ENCODE data around the gene APOBEC3H. TPM values are rescaled to one million over a fixed set of nuclear protein-coding genes. Genes with fewer than 3 reads are reported as not detected.

Gene APOBEC3H
- total RNA-seq, 2 experiments from 2014 or later: 0.67 to 0.85 TPM

DNA sequence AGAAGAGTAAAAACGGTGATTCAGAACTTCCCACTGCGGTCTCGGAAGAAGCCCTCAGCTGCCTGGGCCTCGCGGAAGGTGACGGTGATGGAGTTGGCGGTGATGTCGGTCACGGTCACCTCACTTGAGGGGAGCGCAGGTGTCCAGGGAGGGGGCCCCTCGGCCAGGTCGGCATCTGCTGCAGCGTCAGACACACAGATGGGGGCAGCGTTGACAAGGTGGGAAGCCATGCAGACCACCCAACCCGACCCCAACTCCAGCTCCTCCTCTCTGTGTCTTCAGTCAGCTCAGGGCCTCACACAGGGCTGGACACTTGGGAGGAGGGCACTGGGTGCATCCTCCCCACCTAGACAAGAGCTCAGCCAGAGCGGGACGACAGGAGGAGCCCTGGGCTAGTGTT, 36.8 kb downstream of the APOBEC3H start:
- Mint-ChIP-seq H3K9me3 (no peaks in the 10 kb centered on the region), H3K36me3 (ENCODE audit: low read depth) (peaks cover 41% of the 10 kb centered on the region), H3K27ac (no peak overlapping the region), H3K4me1 (ENCODE audit: low read depth) (peaks cover 5% of the 10 kb centered on the region), H3K27me3 (no peaks in the 10 kb centered on the region), H3K4me3 (no peak overlapping the region)
- H3K27ac ChIP-seq (ENCODE audit: low read depth in 1 of 2, low read length in 2 of 2): no peak overlapping the region
- no peak for DNase-seq
- H3K4me1 ChIP-seq (ENCODE audit: insufficient read depth, low read length): no peaks in the 10 kb centered on the region
- TF ChIP-seq, protein P1, sequence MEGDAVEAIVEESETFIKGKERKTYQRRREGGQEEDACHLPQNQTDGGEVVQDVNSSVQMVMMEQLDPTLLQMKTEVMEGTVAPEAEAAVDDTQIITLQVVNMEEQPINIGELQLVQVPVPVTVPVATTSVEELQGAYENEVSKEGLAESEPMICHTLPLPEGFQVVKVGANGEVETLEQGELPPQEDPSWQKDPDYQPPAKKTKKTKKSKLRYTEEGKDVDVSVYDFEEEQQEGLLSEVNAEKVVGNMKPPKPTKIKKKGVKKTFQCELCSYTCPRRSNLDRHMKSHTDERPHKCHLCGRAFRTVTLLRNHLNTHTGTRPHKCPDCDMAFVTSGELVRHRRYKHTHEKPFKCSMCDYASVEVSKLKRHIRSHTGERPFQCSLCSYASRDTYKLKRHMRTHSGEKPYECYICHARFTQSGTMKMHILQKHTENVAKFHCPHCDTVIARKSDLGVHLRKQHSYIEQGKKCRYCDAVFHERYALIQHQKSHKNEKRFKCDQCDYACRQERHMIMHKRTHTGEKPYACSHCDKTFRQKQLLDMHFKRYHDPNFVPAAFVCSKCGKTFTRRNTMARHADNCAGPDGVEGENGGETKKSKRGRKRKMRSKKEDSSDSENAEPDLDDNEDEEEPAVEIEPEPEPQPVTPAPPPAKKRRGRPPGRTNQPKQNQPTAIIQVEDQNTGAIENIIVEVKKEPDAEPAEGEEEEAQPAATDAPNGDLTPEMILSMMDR (IDR thresholded peaks at IDR 0.05): no peak
- H3K27me3 ChIP-seq (ENCODE audit: control insufficient read depth in 1 of 2, insufficient read depth in 2 of 2, low read length in 2 of 2): no peaks in the 10 kb centered on the region
- intact Hi-C loops (cut with DNase I, micrococcal nuclease): no loop called here
- CTCF ChIA-PET: interaction anchor here (2.0 kb wide), 1 partner anchor 183 kb away, joined by 9 read pairs; no protein-coding TSS in a partner anchor
- POLR2A ChIA-PET: interaction anchor here (1.3 to 2.0 kb wide), 2 partner anchors 8 to 185 kb away, joined by 3 to 10 read pairs; partner anchors contain the start of gene RPL3
- peaks cover 50% of the 10 kb centered on the region for H3K36me3 ChIP-seq (ENCODE audit: insufficient read depth, low read length)
- ATAC-seq (ENCODE audit: poor library complexity): no peak
- H3K9me3 ChIP-seq (ENCODE audit: control insufficient read depth in 1 of 2, insufficient read depth in 1 of 2, low read length in 2 of 2): no peaks in the 10 kb centered on the region
- H3K4me3 ChIP-seq (ENCODE audit: low read length): no peak overlapping the region

DNA sequence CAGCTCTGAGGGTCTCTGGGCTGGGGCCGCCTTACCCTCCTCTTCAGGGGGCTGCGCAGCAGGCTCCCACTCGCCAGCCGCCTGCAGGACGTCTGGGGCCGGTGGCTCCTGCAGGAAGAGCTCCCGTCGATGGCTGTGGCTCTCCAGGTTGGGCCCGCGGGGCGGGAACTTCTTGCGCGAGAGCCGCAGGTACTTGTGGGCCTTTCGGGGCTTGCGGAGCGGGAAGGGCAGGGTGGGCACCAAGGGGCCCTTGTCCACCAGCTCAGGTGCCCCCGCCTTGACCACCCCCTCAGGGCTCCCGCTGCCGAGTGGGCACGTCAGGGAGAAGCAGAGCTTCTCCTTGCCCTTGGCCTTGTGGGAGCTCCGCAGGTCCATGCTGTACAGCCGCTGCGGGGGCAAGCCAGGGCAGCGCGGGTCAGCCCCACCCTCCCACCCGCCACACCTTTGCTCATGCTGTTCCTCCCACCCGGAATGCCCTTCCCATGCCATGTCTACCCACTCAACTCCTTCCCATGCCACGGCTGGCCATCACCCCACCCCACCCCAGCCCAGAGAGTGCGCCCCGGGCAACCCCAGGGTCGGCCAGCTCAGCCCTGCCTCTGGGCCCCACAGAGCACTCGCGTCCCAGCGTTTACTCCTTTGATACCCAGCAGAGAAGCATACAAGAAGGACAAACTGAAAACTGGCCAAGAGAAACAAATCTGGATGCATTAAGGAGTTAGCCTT, 37.5 kb downstream of the APOBEC3H start:
- Histone ChIP-seq H3K4me3 (ENCODE audit: low read length) (no peak overlapping the region), H3K4me1 (ENCODE audit: insufficient read depth, low read length) (no peaks in the 10 kb centered on the region), H3K36me3 (ENCODE audit: insufficient read depth, low read length) (peaks cover 52% of the 10 kb centered on the region), H3K9me3 (ENCODE audit: control insufficient read depth in 1 of 2, insufficient read depth in 1 of 2, low read length in 2 of 2) (no peaks in the 10 kb centered on the region), H3K27ac (ENCODE audit: low read depth in 1 of 2, low read length in 2 of 2) (no peak overlapping the region), H3K27me3 (ENCODE audit: control insufficient read depth in 1 of 2, insufficient read depth in 2 of 2, low read length in 2 of 2) (no peaks in the 10 kb centered on the region)
- TF ChIP-seq, protein P1 (IDR thresholded peaks at IDR 0.05): no peak
- Mint-ChIP-seq H3K27ac (no peak overlapping the region), H3K4me3 (no peak overlapping the region), H3K4me1 (ENCODE audit: low read depth) (peaks cover 5% of the 10 kb centered on the region), H3K36me3 (ENCODE audit: low read depth) (peaks cover 41% of the 10 kb centered on the region), H3K9me3 (no peaks in the 10 kb centered on the region), H3K27me3 (no peaks in the 10 kb centered on the region)
- intact Hi-C loops (cut with DNase I, micrococcal nuclease): no loop called here
- DNase-seq (peak in 1 of 14 experiments; percentile 21), ATAC-seq (ENCODE audit: poor library complexity) (no peak)
- ChIA-PET POLR2A (interaction anchor here (0.6 to 2.0 kb wide), 5 partner anchors 8 to 184 kb away, joined by 3 to 10 read pairs (median 3); partner anchors contain the start of gene RPL3), CTCF (interaction anchor here (1.2 to 2.0 kb wide), 2 partner anchors 182 to 185 kb away, joined by 6 to 9 read pairs; partner anchors contain the start of gene RPL3)

DNA sequence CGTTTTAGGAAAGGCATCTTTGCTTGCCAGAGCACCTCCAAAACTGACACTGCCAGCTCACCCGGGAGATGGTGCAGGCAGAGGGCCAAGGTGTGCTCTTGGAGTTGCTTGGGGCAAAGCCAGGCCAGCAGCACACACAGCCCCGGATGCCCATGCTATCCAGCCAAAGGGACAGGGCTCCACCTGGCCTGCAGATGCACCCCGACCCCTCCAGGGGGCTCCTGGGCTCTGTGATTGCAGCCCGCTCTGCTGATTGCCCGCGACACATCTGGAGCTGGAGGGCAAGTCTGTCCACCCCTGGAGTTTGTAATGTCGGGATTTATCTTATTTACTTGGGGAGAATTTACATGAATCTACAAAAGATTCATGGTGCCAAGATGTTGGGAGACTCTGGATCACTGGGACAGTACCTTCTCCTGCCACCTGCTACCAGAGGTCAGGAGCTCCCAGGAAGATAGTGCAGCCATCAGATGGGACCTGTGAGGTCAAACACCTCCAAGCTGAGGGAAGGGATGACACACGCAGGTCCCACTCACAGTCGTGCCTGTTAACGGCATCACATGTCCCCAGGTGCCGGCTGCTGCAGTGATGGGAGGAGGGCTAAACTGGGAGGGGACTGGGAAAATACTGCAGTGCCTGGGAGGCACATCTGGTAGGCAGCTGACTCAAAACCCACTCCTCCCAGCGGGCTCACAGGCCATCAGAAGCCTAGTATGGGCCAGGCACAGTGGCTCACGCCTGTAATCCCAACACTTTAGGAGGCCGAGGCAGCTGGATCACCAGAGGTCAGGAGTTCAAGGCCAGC, 38.2 kb downstream of the APOBEC3H start:
- Mint-ChIP-seq H3K4me3 (no peak overlapping the region), H3K27ac (no peak overlapping the region), H3K27me3 (no peaks in the 10 kb centered on the region), H3K4me1 (ENCODE audit: low read depth) (peaks cover 5% of the 10 kb centered on the region), H3K36me3 (ENCODE audit: low read depth) (peaks cover 47% of the 10 kb centered on the region), H3K9me3 (no peaks in the 10 kb centered on the region)
- H3K27me3 ChIP-seq (ENCODE audit: control insufficient read depth in 1 of 2, insufficient read depth in 2 of 2, low read length in 2 of 2): no peaks in the 10 kb centered on the region
- ATAC-seq (ENCODE audit: poor library complexity): peak; percentile 73
- intact Hi-C loops (cut with DNase I, micrococcal nuclease): no loop called here
- ChIA-PET CTCF (interaction anchor here (0.6 to 2.0 kb wide), 4 partner anchors 19 to 184 kb away, joined by 3 to 9 read pairs (median 6); partner anchors contain the start of gene RPL3), POLR2A (interaction anchor here (1.0 to 2.0 kb wide), 4 partner anchors 8 to 184 kb away, joined by 3 to 10 read pairs (median 4); partner anchors contain the start of gene RPL3)
- peak in 13 of 14 experiments; percentile 32 to 63 (median 42) for DNase-seq
- H3K4me3 ChIP-seq (ENCODE audit: low read length): no peak overlapping the region
- TF ChIP-seq, protein P1 (IDR thresholded peaks at IDR 0.05): peak; percentile 34
- no peaks in the 10 kb centered on the region for H3K9me3 ChIP-seq (ENCODE audit: control insufficient read depth in 1 of 2, insufficient read depth in 1 of 2, low read length in 2 of 2)
- H3K36me3 ChIP-seq (ENCODE audit: insufficient read depth, low read length): peaks cover 52% of the 10 kb centered on the region
- H3K4me1 ChIP-seq (ENCODE audit: insufficient read depth, low read length): no peaks in the 10 kb centered on the region
- no peak overlapping the region for H3K27ac ChIP-seq (ENCODE audit: low read depth in 1 of 2, low read length in 2 of 2)

Data from CD4-positive, alpha-beta T cell (primary cell).